DMS53 treated with DMSO at 0.1 percent for 48 hours (cell line): ENCODE results near the gene LDHD.

ENCODE experiments used
- DNase-seq: peaks from one replicate; lab custom pipeline; 2025; ENCODE audit not compliant: unreplicated experiment; lab: John Stamatoyannopoulos, UW

LDHD gene

GRCh38 chr16:75114946-75115825, 1.4 kb downstream of the LDHD start:
- no peak for DNase-seq

- DNase-seq, result no peak
Measured at GRCh38 chr16:75114179-75114945, 2.2 kb downstream of the LDHD start.

GRCh38 chr16:75113541-75114121, 2.9 kb downstream of the LDHD start:
- no peak for DNase-seq

GRCh38 chr16:75112734-75113491, 3.7 kb downstream of the LDHD start:
- DNase-seq, result no peak

- DNase-seq, result no peak
Measured at GRCh38 chr16:75111961-75112733, 4.4 kb downstream of the LDHD start.

- DNase-seq, result no peak
Measured at GRCh38 chr16:75111514-75111940, 5.1 kb downstream of the LDHD start.

GRCh38 chr16:75110637-75111513, 5.7 kb downstream of the LDHD start:
- DNase-seq, result peak; percentile 80

- DNase-seq, result peak; percentile 23
Measured at GRCh38 chr16:75109732-75110243, 6.8 kb downstream of the LDHD start.

- peak; percentile 74 for DNase-seq
Measured at GRCh38 chr16:75108792-75109731, 7.5 kb downstream of the LDHD start.

GRCh38 chr16:75107505-75107904, 9.1 kb downstream of the LDHD start:
- no peak for DNase-seq

- no peak for DNase-seq
Measured at GRCh38 chr16:75106351-75107274, 10.0 kb downstream of the LDHD start.

- no peak for DNase-seq
Measured at GRCh38 chr16:75105306-75106061, 11.1 kb downstream of the LDHD start.

GRCh38 chr16:75104836-75105235, 11.7 kb downstream of the LDHD start:
- no peak for DNase-seq

- no peak for DNase-seq
Measured at GRCh38 chr16:75103994-75104393, 12.6 kb downstream of the LDHD start.

GRCh38 chr16:75102595-75102994, 14.0 kb downstream of the LDHD start:
- DNase-seq, result no peak

- DNase-seq, result no peak
Measured at GRCh38 chr16:75101635-75102034, 14.9 kb downstream of the LDHD start.
